Hepatocyte (in vitro differentiated cells): ENCODE data around the gene TEX35.

Experiments
- CTCF ChIP-seq: fragments of 200-600 bp; sonication (generic); IDR thresholded peaks from 2 replicates; pipeline ENCODE4 v1.5.1; 2016; ENCODE audit warnings: antibody characterized with exemption, mild to moderate bottlenecking; ENCODE audit not compliant: poor library complexity
- EZH2 ChIP-seq: fragments of 200-600 bp; sonication (generic); IDR thresholded peaks from 2 replicates; pipeline ENCODE4 v1.6.1; 2016; ENCODE audit warnings: antibody characterized with exemption, mild to moderate bottlenecking, borderline replicate concordance
- EZH2phosphoT487 ChIP-seq: fragments of 200-600 bp; sonication (generic); IDR thresholded peaks from one replicate; pipeline ENCODE4 v1.6.1; 2018; ENCODE audit warnings: antibody characterized with exemption, mild to moderate bottlenecking, low read depth, moderate library complexity; ENCODE audit not compliant: unreplicated experiment, severe bottlenecking

GRCh38 chr1:178506177-178506576 is 6.7 kb upstream of the TEX35 start:
- TF ChIP-seq CTCF (no peak), EZH2 (no peak), EZH2phosphoT487 (no peak)
